Lung (tissue), 12 donors: ENCODE results near the gene ANTXR1. TPM values are rescaled to one million over a fixed set of nuclear protein-coding genes. Genes with fewer than 3 reads are reported as not detected.
A peak's percentile ranks its signal among the peaks of the same experiment; 100 is the strongest.

Source experiments
- ATAC-seq: fragments of 200-7000 bp; cut with Tn5 transposase; one replicate; pipeline ENCODE4 v1.9.1; 2020; ENCODE audit warnings: moderate number of reproducible peaks; ENCODE audit not compliant: insufficient read depth, low FRiP score
- DNase-seq, 3 donors: peaks; one replicate each; pipeline ENCODE4 v3.0.0-alpha.2; 2013 to 2017
- H3K27ac ChIP-seq, 2 donors: one replicate each; pipeline ENCODE4 v1.5.1; 2013; ENCODE audit warnings: mild to moderate bottlenecking in 2 of 2, moderate library complexity in 2 of 2, control low read depth in 1 of 2, inconsistent platforms in 1 of 2, low read depth in 1 of 2, low read length in 1 of 2
- H3K27me3 ChIP-seq, 3 donors: one replicate each; pipeline ENCODE4 v1.5.1; 2013; ENCODE audit warnings: low read length in 2 of 3; ENCODE audit not compliant: control insufficient read depth in 3 of 3, insufficient read depth in 3 of 3
- H3K36me3 ChIP-seq, 4 donors: one replicate each; pipeline ENCODE4 v1.5.1; 2013; ENCODE audit warnings: low read length in 4 of 4, mild to moderate bottlenecking in 1 of 4, moderate library complexity in 1 of 4; ENCODE audit not compliant: control insufficient read depth in 4 of 4, insufficient read depth in 4 of 4
- H3K4me1 ChIP-seq, 5 donors: one replicate each; pipeline ENCODE4 v1.5.1; 2013; ENCODE audit warnings: low read length in 5 of 5, mild to moderate bottlenecking in 2 of 5, moderate library complexity in 1 of 5; ENCODE audit not compliant: control insufficient read depth in 5 of 5, insufficient read depth in 5 of 5
- H3K4me3 ChIP-seq: one replicate; pipeline ENCODE4 v1.5.1; 2013; ENCODE audit warnings: mild to moderate bottlenecking, control low read depth, moderate library complexity
- H3K9ac ChIP-seq, 2 donors: one replicate each; pipeline ENCODE4 v1.5.1; 2013; ENCODE audit warnings: low read length in 2 of 2, control low read depth in 1 of 2; ENCODE audit not compliant: insufficient read depth in 1 of 2
- H3K9me3 ChIP-seq, 4 donors: one replicate each; pipeline ENCODE4 v1.5.1; 2013; ENCODE audit warnings: low read length in 3 of 4, mild to moderate bottlenecking in 1 of 4, moderate library complexity in 1 of 4; ENCODE audit not compliant: control insufficient read depth in 4 of 4, insufficient read depth in 3 of 4
- WGBS, 2 donors: extraction: QIAGEN DNeasy Blood & Tissue Kit; methylation state at CpG; one replicate each; pipeline ENCODE4 v1.1.7; 2013; 5-methylcytosine and 5-hydroxymethylcytosine counted together
- polyA plus RNA-seq, 2 donors: library from polyadenylated mRNA; stranded (reverse); fragments of 200-250 nt; gene quantifications; one replicate each; pipeline ENCODE4 v1.2.1, GENCODE V29; 2013
- total RNA-seq, 2 donors: library from RNA; depleted of rRNA in 1 of 2; stranded (reverse); fragments of >200 nt in 1 of 2; gene quantifications; one replicate each; pipeline ENCODE4 v1.2.1, GENCODE V29; 2014 to 2021
- TF ChIP-seq, protein P1 (sequence below): IDR thresholded peaks from 2 replicates; pipeline ENCODE4 v1.5.1; 2012; ENCODE audit warnings: mild to moderate bottlenecking; ENCODE audit errors: control extremely low read depth, extremely low read depth
- donor health status: control.
- donor health status: control.
- donor health status: Bipolar disorder and iron deficiency.
- donor health status: healthy.
- donor health status: DM: yes; HTN: yes; CAD: no.

The ANTXR1 gene
- total and polyA plus RNA-seq, 4 donors, result 13.4 to 81.0 (median 34.8) TPM

DNA sequence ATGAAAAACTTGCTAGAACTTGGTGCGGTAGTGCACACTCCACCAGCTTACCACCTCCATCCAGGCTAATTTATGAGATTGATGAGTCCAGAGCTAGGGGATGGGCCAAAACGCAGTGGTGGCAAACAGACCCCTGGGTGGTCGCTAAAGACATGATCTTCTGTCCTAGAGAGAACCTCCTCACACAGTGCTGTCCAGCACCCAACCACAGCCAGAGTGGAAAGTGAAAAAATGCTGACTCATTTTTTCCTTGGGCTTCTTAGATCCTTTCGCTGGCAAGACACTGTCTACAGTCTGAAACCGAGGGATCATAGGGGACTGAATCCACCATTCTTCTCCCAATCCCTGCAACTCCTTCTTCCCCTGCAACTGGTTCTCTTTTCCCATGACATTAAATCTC lies 4.1 kb downstream of the ANTXR1 start:
- no peaks in the 10 kb centered on the region for H3K27me3 ChIP-seq
- ATAC-seq, result no peak
- DNase-seq, result peak in 1 of 3 donors; percentile 50
- H3K36me3 ChIP-seq, result no peaks in the 10 kb centered on the region
- 72 to 74% methylated on average over 5 of the region's 5 CpGs for WGBS, 2 donors
- H3K4me1 ChIP-seq, result peaks cover 4 to 46% (median 18%) of the 10 kb centered on the region in 5 donors
- H3K9me3 ChIP-seq, result no peaks in the 10 kb centered on the region
- H3K9ac ChIP-seq, result no peak overlapping the region
- TF ChIP-seq, protein P1, sequence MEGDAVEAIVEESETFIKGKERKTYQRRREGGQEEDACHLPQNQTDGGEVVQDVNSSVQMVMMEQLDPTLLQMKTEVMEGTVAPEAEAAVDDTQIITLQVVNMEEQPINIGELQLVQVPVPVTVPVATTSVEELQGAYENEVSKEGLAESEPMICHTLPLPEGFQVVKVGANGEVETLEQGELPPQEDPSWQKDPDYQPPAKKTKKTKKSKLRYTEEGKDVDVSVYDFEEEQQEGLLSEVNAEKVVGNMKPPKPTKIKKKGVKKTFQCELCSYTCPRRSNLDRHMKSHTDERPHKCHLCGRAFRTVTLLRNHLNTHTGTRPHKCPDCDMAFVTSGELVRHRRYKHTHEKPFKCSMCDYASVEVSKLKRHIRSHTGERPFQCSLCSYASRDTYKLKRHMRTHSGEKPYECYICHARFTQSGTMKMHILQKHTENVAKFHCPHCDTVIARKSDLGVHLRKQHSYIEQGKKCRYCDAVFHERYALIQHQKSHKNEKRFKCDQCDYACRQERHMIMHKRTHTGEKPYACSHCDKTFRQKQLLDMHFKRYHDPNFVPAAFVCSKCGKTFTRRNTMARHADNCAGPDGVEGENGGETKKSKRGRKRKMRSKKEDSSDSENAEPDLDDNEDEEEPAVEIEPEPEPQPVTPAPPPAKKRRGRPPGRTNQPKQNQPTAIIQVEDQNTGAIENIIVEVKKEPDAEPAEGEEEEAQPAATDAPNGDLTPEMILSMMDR, result no peak
- H3K4me3 ChIP-seq, result no peak overlapping the region
- no peak overlapping the region for H3K27ac ChIP-seq

DNA sequence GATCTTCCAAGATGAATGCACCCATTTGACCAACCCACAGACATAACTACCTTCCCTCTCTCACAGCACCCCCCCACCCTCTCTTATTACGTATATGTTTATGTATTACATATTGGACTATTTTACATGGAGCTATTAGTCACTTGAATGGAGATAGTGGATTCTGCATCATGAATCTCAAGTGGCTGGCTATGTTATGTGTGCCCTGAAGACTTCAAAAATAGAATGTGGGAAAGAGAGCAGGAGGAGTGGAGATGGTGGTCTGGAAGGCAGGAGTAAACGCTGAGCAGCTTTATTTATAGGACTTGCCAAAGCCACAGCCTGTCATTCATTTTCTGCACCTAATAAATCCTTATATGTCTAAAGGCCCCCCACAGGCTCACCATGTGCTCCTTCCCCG lies 4.9 kb downstream of the ANTXR1 start:
- H3K4me1 ChIP-seq, result peaks cover 5 to 40% (median 18%) of the 10 kb centered on the region in 5 donors
- no peak overlapping the region for H3K9ac ChIP-seq
- H3K9me3 ChIP-seq, result no peaks in the 10 kb centered on the region
- DNase-seq (no peak), ATAC-seq (no peak)
- TF ChIP-seq, protein P1, result no peak
- H3K36me3 ChIP-seq, result no peaks in the 10 kb centered on the region
- H3K27ac ChIP-seq, result no peak overlapping the region
- no peaks in the 10 kb centered on the region for H3K27me3 ChIP-seq
- H3K4me3 ChIP-seq, result no peak overlapping the region
- WGBS, 2 donors, result 64 to 72% methylated on average over 3 of the region's 3 CpGs

DNA sequence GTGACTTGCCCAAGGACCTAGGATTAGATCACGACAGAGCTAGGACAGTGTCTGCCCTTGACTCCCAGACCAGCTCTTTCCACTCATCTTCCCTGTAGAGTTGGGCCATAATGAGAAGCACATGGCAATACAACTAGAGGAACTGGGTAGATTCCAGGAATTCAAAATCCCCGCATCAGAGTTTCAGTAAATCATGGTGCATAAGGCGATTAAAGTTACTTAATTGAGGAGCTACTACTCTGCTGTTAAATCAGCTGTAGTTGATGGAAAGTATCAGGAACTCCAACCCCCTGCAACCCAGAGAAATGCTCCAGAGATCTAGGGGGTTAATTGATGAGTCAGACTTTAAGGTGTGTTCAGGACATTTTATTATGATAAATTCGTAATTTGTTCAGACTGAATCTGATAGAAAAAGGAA lies 5.7 kb downstream of the ANTXR1 start:
- TF ChIP-seq, protein P1, result no peak
- no peaks in the 10 kb centered on the region for H3K9me3 ChIP-seq
- H3K36me3 ChIP-seq, result no peaks in the 10 kb centered on the region
- H3K4me3 ChIP-seq, result no peak overlapping the region
- H3K27ac ChIP-seq, result no peak overlapping the region
- peaks cover 5 to 40% (median 18%) of the 10 kb centered on the region in 5 donors for H3K4me1 ChIP-seq
- no peak overlapping the region for H3K9ac ChIP-seq
- no peak for DNase-seq
- no peaks in the 10 kb centered on the region for H3K27me3 ChIP-seq
- no peak for ATAC-seq
- whole genome bisulfite sequencing, 2 donors, result 79 to 91% methylated on average over 4 of the region's 4 CpGs
